Islet of Langerhans (tissue), 1 donor: Measurements from ENCODE around the gene PMM2.
"Not testable (repeated sequence)": the region's sequence is repeated elsewhere in the genome, so short reads cannot be mapped to it uniquely, and the experiment has no call there.

ENCODE experiments used
- FAIRE-seq: peaks from one replicate; lab custom pipeline; 2011; peaks lifted over from hg19 to GRCh38; lab: Jason Lieb, UNC

The PMM2 gene

DNA sequence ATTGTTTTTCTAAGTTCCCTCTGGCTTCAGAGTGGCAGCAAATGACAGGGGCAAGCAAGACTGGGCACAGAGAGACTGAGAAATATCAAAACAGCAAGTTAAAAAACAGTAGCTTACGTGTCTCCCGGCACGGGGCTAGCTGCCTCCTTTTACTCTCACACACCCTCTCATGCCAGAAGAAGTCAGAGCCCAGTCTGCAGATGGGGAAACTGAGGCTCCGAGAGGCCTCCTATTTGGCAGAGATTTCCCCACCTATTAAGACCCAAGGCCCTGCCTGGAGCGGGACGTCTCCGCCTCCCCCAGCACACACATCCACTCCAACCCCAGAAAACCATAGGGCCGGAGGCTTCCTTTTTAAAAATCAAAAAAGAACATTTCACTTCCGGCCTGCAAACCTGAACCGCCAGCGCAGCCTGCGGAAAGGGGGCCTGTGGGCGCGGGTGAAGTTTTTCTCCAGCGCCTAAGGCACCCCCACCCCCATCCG lies 70.3 kb downstream of the PMM2 start:
- FAIRE-seq, result no peak

GRCh38 chr16:8868416-8869211 lies 71.0 kb downstream of the PMM2 start, which contains the start of gene CARHSP1:
Gene CARHSP1 (minus strand): TSS chr16:8869006. CDS start chr16:8859328, 9,678 bp downstream.
- FAIRE-seq, result no peak

GRCh38 chr16:8869212-8869987 lies 71.8 kb downstream of the PMM2 start:
- no peak for FAIRE-seq

- FAIRE-seq, result not testable (repeated sequence)
Observed at GRCh38 chr16:8869988-8870241, 72.3 kb downstream of the PMM2 start.

- no peak for FAIRE-seq
Observed at GRCh38 chr16:8872071-8872470, 74.4 kb downstream of the PMM2 start.

- FAIRE-seq, result no peak
Observed at GRCh38 chr16:8872967-8873865, 75.6 kb downstream of the PMM2 start.

DNA sequence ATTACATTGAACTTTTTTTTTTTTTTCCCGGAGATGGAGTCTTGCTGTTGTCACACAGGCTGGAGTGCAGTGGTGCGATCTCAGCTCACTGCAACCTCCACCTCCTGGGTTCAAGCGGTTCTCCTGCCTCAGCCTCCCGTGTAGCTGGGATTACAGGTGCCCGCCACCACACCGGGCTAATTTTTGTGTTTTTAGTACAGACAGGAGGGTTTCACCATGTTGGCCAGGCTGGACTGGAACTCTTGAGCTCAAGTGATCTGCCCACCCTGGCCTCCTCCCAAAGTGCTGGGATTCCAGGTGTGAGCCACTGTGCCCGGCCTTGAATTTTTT lies 76.2 kb downstream of the PMM2 start:
- FAIRE-seq, result not testable (repeated sequence)

GRCh38 chr16:8874388-8874787 lies 76.7 kb downstream of the PMM2 start:
- no peak for FAIRE-seq

DNA sequence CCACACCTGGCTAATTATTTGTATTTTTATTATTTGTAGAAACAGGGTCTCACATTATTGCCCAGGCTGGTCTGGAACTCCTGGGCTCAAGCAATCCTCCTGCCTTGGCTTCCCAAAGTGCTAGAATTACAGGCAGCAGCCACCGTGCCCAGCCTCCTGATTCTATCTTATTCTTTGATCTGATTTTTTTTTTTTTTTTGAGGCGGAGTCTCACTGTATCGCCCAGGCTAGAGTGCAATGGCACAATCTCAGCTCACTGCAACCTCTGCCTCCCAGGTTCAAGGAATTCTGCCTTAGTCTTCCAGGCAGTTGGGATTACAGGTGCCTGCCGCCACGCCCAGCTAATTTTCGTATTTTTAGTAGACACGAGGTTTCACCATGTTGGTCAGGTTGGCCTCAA lies 77.7 kb downstream of the PMM2 start:
- not testable (repeated sequence) for FAIRE-seq

DNA sequence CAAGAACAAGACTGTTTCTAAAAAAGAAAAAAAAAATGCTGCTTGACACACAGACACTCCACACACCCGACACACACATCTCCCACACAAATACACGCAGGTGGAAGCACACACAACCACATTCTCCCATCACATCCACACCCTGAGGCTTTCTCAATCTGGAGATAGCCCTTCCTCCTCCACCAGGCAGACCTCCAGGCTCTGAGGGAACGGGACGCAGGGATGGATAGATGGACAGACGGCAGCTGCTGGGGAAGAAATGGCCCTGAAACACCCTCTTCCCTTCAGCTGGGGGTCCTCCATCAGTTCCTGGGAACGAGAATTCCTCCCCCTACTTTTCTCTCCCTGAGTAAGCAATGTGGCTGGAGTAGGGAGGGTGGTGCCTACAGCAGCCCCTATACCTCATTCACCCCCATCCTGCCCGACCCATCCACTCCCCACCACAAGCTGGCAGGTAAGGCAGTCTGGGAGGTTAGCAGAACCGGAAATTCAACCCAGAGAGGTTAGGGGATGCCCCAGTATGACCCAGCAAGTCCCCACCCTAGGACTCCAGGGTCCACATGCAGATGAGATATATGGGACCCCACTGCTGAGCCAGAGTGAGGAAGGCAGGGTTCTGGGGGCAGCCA lies 80.4 kb downstream of the PMM2 start:
- FAIRE-seq, result no peak

GRCh38 chr16:8878523-8878911 lies 80.9 kb downstream of the PMM2 start:
- FAIRE-seq, result no peak

DNA sequence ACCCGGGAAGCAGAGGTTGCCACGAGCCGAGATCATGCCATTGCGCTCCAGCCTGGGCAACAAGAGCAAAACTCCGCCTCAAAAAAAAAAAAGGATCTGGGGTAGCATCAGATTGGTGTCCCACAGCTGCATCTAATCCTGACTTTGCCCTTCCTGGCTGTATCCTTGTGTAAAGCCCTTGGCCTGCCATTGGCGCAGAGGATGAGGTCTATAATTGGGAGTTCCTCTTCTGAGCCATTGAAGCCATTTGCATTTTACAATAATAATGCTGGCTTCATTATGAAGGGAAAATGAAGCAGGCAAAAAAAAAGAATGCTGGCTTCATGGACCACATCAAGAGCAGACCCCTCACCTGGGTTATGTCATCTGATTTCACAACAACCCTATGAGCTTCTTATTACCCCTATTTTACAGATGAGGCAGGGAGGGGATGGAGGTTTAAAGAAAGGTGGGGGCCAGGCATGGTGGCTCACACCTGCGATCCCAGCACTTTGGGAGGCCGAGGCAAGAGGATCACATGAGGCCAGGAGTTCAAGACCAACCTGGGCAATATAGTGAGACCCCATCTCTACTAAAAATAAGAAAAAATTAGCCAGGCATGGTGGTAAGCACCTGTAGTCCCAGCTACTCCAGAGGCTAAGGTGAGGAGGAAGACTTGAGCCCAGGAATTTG lies 83.3 kb downstream of the PMM2 start:
- FAIRE-seq, result no peak

DNA sequence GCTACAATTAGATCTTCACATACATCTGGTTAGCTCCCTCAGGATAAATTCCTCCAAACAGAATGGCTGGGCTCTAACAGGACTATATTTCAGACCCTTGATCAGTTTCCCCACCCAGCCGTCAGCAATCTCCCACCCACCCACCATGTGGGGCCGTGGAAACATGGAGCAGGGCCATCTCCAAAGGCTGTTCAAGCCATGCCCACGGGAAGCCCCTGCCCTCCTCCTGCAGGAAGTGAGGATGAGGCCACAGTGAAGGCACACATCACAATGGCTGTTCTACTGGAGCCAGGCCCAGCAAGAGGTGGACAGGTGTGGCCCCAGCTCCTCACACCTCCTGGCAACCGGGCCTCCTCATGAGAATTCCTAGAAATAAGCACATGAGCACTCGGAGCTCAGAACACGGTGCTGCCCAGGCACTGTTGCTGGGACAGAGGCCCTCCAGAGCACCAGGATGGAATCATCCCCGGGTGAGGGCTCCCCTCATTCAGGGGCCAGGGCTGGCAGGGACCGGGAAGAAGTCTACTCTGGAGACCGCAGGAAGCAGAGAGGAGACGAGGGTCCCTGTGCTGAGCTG lies 84.5 kb downstream of the PMM2 start, which contains the start of gene LITAFD:
Gene LITAFD, plus strand, starts transcription at position 311 of the 577 bp plus-strand sequence. CDS start 2,005 bp downstream, outside the sequence.
- no peak for FAIRE-seq

- no peak for FAIRE-seq
Observed at GRCh38 chr16:8882725-8883377, 85.2 kb downstream of the PMM2 start.

DNA sequence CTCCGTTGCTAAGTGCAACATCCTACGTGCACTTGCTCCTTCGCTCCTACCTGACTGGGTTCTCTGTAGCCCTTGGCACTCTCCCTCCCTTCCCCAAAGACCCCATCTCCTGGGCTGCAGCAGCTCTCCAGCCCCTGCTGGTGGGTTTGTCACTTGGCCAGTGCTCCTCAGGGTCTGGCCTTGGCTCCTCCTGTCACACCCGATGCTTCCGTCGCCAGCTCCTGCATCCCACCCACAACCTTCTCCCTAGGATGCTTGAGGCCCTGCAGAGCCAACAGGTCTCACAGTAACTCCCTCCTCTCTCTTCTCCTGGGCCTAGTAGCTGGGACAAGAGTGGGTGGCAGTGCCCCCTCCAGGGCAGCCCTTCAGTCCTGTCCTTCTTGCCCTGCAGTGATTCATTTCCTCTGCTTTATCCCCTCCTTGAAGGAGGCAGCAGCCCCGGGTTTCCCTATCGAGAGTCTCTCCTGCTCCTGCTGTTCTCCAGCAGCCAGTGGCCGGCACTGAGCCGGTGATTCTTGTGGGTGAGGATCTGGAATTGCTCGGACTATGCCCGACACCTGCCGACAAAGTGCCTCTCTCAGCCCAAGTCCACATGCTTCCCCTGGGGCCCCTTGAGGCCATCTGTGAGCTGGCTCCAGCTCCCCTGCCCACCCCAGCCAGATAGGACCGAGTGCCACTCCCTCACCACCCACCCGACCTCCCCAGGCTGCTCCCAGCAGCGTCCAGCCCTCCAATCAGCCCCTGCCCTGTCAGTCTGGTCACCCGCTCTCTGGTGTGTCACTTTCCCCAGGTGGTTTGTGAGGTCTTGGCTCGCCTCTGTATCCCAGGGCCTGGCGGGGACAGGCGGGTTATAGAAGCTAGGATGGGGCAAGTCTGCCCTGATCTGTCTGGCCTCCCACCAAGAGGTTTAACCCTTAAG lies 88.3 kb downstream of the PMM2 start:
- no peak for FAIRE-seq

DNA sequence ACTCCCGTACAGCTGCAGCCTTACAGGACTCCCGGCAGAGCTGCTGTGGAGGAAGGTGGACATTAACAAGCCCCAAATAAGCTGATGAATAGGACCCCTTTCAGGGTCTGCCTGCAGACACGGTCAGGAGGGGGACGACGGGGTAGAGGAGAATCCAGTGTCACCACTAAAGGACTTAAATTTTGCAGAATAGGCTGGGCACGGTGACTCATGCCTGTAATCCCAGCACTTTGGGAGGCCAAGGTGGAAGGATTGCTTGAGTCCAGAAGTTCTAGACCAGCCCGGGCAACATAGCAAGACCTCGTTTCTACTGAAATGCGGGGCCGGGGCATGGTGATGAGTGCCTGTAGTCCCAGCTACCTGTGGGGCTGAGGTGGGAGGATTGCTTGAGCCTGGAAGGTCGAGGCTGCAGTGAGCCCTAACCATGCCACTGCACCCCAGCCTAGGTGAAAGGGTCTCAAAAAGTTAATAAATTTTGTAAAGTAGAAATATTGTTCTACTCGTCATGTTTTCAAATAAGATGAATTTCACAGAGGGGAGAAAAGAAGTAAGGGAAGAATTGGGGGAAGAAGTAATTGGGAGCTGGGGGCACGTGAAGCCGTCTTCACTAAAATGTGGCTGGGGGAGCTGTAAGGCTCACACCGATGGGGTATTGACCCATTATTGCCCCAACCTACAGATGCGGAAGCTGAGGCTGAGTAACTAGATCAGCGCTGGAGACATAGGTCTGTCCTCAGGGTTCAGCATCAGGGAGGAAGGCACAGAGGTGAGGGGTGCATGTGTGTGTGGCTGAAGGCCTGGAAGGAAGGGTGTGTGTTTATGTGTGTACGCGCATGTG lies 89.2 kb downstream of the PMM2 start:
- FAIRE-seq, result no peak

DNA sequence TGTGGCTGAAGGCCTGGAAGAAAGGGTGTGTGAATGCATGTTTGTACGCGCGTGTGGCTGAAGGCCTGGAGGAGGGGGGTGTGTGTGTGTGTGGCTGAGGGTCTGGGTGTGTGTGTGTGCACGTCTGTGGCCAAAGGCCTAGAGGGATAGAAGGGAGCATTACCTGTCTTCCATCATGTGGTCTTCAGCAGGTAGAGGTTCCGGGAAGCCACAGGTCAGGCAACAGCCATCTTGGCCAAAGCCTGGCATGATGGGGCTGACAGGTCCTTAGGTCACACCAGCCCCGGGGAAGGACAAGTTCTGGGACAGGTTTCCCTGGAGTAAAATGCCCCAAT lies 89.8 kb downstream of the PMM2 start:
- FAIRE-seq, result no peak

GRCh38 chr16:8887952-8888560 lies 90.4 kb downstream of the PMM2 start:
- FAIRE-seq, result no peak
